K562 (cell line): ENCODE measurements around the gene PNPLA1. TPM values are rescaled to one million over a fixed set of nuclear protein-coding genes. Genes with fewer than 3 reads are reported as not detected.
A peak's percentile ranks its signal among the peaks of the same experiment; 100 is the strongest.

Source experiments
- ATAC-seq: fragments of 200-7000 bp; cut with Tn5 transposase; 3 replicates; pipeline ENCODE4 v1.9.1; 2020; ENCODE audit warnings: moderate library complexity
- BruUV-seq: library from RNA; stranded (reverse); fragments of 400-500 nt; replicated peaks from 2 replicates; lab custom pipeline; 2021; lab: Mats Ljungman, UMichigan
- CTCF ChIA-PET: fragments of 300-600 bp; formaldehyde crosslinking; extraction: SDS; loops from one replicate; lab custom pipeline; 2021; ENCODE audit warnings: low intra/inter-chr PET ratio; lab: Yijun Ruan, JAX
- POLR2A ChIA-PET: fragments of 300-600, 350-650 bp; sonication (Branson Sonifier 250); formaldehyde crosslinking; extraction: SDS; loops from one replicate; lab custom pipeline; 2021; ENCODE audit warnings: antibody characterized with exemption, inconsistent platforms; lab: Yijun Ruan, JAX
- DNase-seq, 4 experiments: peaks; one replicate each; pipeline versions ENCODE4 v3.0.0 to v3.0.0-alpha.2; 2011 to 2018; ENCODE audit warnings: low spot score in 3 of 4, mixed read lengths in 3 of 4; ENCODE audit errors: extremely low read depth in 1 of 4
- FAIRE-seq: peaks from 2 replicates; lab custom pipeline; 2011; peaks lifted over from hg19 to GRCh38; lab: Jason Lieb, UNC
- H2AFZ ChIP-seq: 2 replicates; pipeline ENCODE4 v1.6.0; 2011; ENCODE audit warnings: low read depth, low read length, control low read depth, inconsistent platforms
- H3K27ac ChIP-seq: fragments of 200-600 bp; 3 replicates; pipeline ENCODE4 v1.8.0; 2011; ENCODE audit warnings: low read depth, mild to moderate bottlenecking, control low read depth, inconsistent platforms, low read length, moderate library complexity, mixed read lengths; ENCODE audit errors: extremely low read depth
- H3K27me3 ChIP-seq, 2 experiments: fragments of 300-600 bp in 1 of 2; 2 replicates in 1 of 2; 3 replicates in 1 of 2; pipeline versions ENCODE4 v1.6.0 to v1.8.0; 2011; ENCODE audit warnings: inconsistent platforms in 2 of 2, low read length in 2 of 2, mild to moderate bottlenecking in 1 of 2, mixed read lengths in 1 of 2, moderate library complexity in 1 of 2; ENCODE audit not compliant: control insufficient read depth in 2 of 2, insufficient read depth in 2 of 2
- H3K36me3 ChIP-seq: fragments of 300-600 bp; 3 replicates; pipeline ENCODE4 v1.8.0; 2011; ENCODE audit warnings: mild to moderate bottlenecking, low read length, inconsistent platforms; ENCODE audit not compliant: control insufficient read depth, insufficient read depth
- H3K4me1 ChIP-seq, 2 experiments: fragments of 200-600 bp in 1 of 2; replicated peaks in 1 of 2; 2 replicates in 1 of 2; 3 replicates in 1 of 2; pipeline versions ENCODE4 v1.5.1 to v1.8.0; 2011; ENCODE audit warnings: inconsistent platforms in 2 of 2, low read length in 2 of 2, mild to moderate bottlenecking in 1 of 2, mixed read lengths in 1 of 2, moderate library complexity in 1 of 2; ENCODE audit not compliant: control insufficient read depth in 2 of 2, insufficient read depth in 2 of 2
- H3K4me2 ChIP-seq: 2 replicates; pipeline ENCODE4 v1.6.1; 2011; ENCODE audit warnings: low read length, control low read depth, inconsistent platforms, mixed read lengths; ENCODE audit not compliant: insufficient read depth
- H3K4me3 ChIP-seq: fragments of 200-600 bp; sonication (generic), shearing (Covaris generic); 2 replicates; pipeline ENCODE4 v1.5.1; 2016; ENCODE audit warnings: control low read depth, inconsistent platforms
- H3K79me2 ChIP-seq: fragments of 200-600 bp; 3 replicates; pipeline ENCODE4 v1.8.0; 2011; ENCODE audit warnings: low read length, inconsistent platforms; ENCODE audit not compliant: control insufficient read depth, insufficient read depth
- H3K9ac ChIP-seq, 2 experiments: 2 replicates each; pipeline versions ENCODE4 v1.6.0 to v1.6.1; 2011; ENCODE audit warnings: low read depth in 2 of 2, low read length in 2 of 2, control low read depth in 1 of 2, inconsistent platforms in 1 of 2, mild to moderate bottlenecking in 1 of 2, mixed read lengths in 1 of 2; ENCODE audit not compliant: insufficient read depth in 1 of 2
- H3K9me1 ChIP-seq: one replicate; pipeline ENCODE4 v1.6.0; 2011; ENCODE audit warnings: inconsistent platforms, mild to moderate bottlenecking, low read length, moderate library complexity; ENCODE audit not compliant: control insufficient read depth, insufficient read depth
- H3K9me3 ChIP-seq: replicated peaks from 2 replicates; pipeline ENCODE4 v1.5.1; 2011; ENCODE audit warnings: low read depth, low read length, inconsistent platforms; ENCODE audit not compliant: control insufficient read depth, insufficient read depth
- H4K20me1 ChIP-seq: replicated peaks from 2 replicates; pipeline ENCODE4 v1.6.1; 2011; ENCODE audit warnings: low read length, inconsistent platforms, mixed read lengths; ENCODE audit not compliant: control insufficient read depth, insufficient read depth
- HMG20B ChIP-seq: fragments of 250-450 bp; sonication (Bioruptor Pico); IDR thresholded peaks from 2 replicates; pipeline ENCODE4 v1.5.0; 2021; ENCODE audit warnings: mild to moderate bottlenecking
- JUN ChIP-seq, 2 experiments: sonication (generic) in 1 of 2; formaldehyde crosslinking in 1 of 2; IDR thresholded peaks; 2 replicates each; pipeline versions ENCODE4 v1.6.1 to v1.8.0; 2012 to 2022; ENCODE audit warnings: borderline replicate concordance in 2 of 2, mild to moderate bottlenecking in 2 of 2, improper control_type of control experiment in 1 of 2, low read depth in 1 of 2, low read length in 1 of 2, missing genetic modification reagents in 1 of 2
- NCOA2 ChIP-seq, 2 experiments: fragments of 450-650 bp; IDR thresholded peaks; 2 replicates each; pipeline ENCODE4 v1.6.1; 2018; ENCODE audit warnings: mild to moderate bottlenecking in 2 of 2, moderate library complexity in 1 of 2; ENCODE audit not compliant: partially characterized antibody in 2 of 2
- NFXL1 ChIP-seq: fragments of 450-650 bp; formaldehyde crosslinking; IDR thresholded peaks from 2 replicates; pipeline ENCODE4 v1.4.0; 2021; ENCODE audit warnings: mild to moderate bottlenecking
- TCF3 ChIP-seq: sonication (generic); formaldehyde crosslinking; IDR thresholded peaks from 2 replicates; pipeline ENCODE4 v1.4.0; 2020; ENCODE audit warnings: mild to moderate bottlenecking, missing genetic modification reagents
- TEAD2 ChIP-seq: fragments of 450-650 bp; IDR thresholded peaks from 2 replicates; pipeline ENCODE4 v1.6.1; 2016; ENCODE audit warnings: missing genetic modification characterization, control low read depth, missing compliant biosample characterization
- THRB ChIP-seq: fragments of 450-650 bp; formaldehyde crosslinking; conservative IDR thresholded peaks from 2 replicates; pipeline ENCODE4 v1.4.0; 2022; ENCODE audit warnings: mild to moderate bottlenecking, missing genetic modification characterization
- ZNF318 ChIP-seq, 2 experiments: fragments of 450-650 bp; IDR thresholded peaks; 2 replicates each; pipeline ENCODE4 v1.6.1; 2016; ENCODE audit warnings: mild to moderate bottlenecking in 2 of 2, borderline replicate concordance in 1 of 2, low read depth in 1 of 2, moderate library complexity in 1 of 2
- ZNF695 ChIP-seq: fragments of 450-650 bp; formaldehyde crosslinking; IDR thresholded peaks from 2 replicates; pipeline ENCODE4 v1.4.0; 2020; ENCODE audit warnings: mild to moderate bottlenecking, moderate library complexity
- ZNF778 ChIP-seq: fragments of 450-650 bp; formaldehyde crosslinking; IDR thresholded peaks from 2 replicates; pipeline ENCODE4 v1.4.0; 2020; ENCODE audit warnings: mild to moderate bottlenecking, moderate library complexity
- WGBS: fragments of 100-300 bp; shearing (Covaris generic); methylation state at CpG from one replicate; pipeline ENCODE4 v1.1.6; 2016; ENCODE audit warnings: low coverage, mixed read lengths; ENCODE audit not compliant: insufficient coverage; ENCODE audit errors: missing lambda C conversion rate; 5-methylcytosine and 5-hydroxymethylcytosine counted together
- in situ Hi-C: fragments of 300-500 bp; cut with MboI; formaldehyde crosslinking; loops from 4 replicates; pipeline ENCODE4 v1.15.0; 2018; ENCODE audit warnings: inconsistent platforms, mixed read lengths
- intact Hi-C: fragments of 100-400 bp; cut with micrococcal nuclease; formaldehyde crosslinking; loops from 2 replicates; pipeline ENCODE4 v1.14.2; 2022
- polyA plus RNA-seq, 8 experiments: library from polyadenylated mRNA; depleted of rRNA in 4 of 8; stranded (reverse) in 5 of 8; unstranded in 3 of 8; fragments of >200 nt; fragmentation: Nextera tagmentation in 2 of 8; fragmentation: Illumina TruSeq in 1 of 8; extraction: Ambion mirVana in 2 of 8; extraction: Trizol in 1 of 8; gene quantifications; 2 replicates each; pipeline versions ENCODE4 v1.2.1 to v1.2.3, GENCODE V29; 2011 to 2014; ENCODE audit warnings: inconsistent platforms in 1 of 8, missing spikeins in 1 of 8
- total RNA-seq, 7 experiments: library from RNA; depleted of rRNA in 6 of 7; stranded (reverse); fragments of >200 nt in 6 of 7; fragmentation: Illumina TruSeq in 2 of 7; extraction: Trizol in 2 of 7; gene quantifications; 2 replicates each; pipeline versions ENCODE4 v1.2.1 to v1.2.3, GENCODE V29; 2011 to 2021; ENCODE audit warnings: low replicate concordance in 1 of 7

PNPLA1 gene
- total and polyA plus RNA-seq, 9 of the 15 experiments (the other 6 are each of a cell fraction or from before 2014, with no cell fraction given), result 0.04 to 0.27 (median 0.13) TPM; not detected in 2

- Histone ChIP-seq H3K9me1 (no peaks in the 10 kb centered on the region), H3K27ac (no peak overlapping the region), H3K36me3 (no peaks in the 10 kb centered on the region), H3K4me2 (no peak overlapping the region), H2AFZ (no peak overlapping the region), H3K9me3 (no peaks in the 10 kb centered on the region), H3K9ac (no peak overlapping the region), H3K4me1 (no peaks in the 10 kb centered on the region), H4K20me1 (peaks cover 6% of the 10 kb centered on the region; the same call in 1 of the 2 replicates), H3K79me2 (no peaks in the 10 kb centered on the region), H3K4me3 (no peak overlapping the region), H3K27me3 (peaks cover 35 to 57% of the 10 kb centered on the region in 2 experiments)
- in situ Hi-C loops, result no loop called here
- no TSS peak for BruUV-seq
- 26% methylated on average over 13 of the region's 13 CpGs for WGBS
- DNase-seq, result peak; percentile 85 to 97 (median 88)
- ChIA-PET CTCF (interaction anchor here (0.7 to 3.0 kb wide), 6 partner anchors 32 to 378 kb away, joined by 3 to 45 read pairs (median 3); no protein-coding TSS in a partner anchor), POLR2A (interaction anchor here (0.9 to 1.0 kb wide), 3 partner anchors 15 to 31 kb away, joined by 3 to 5 read pairs (median 5); no protein-coding TSS in a partner anchor)
- ATAC-seq, result peak; percentile 98
- peak; percentile 99 for FAIRE-seq
- intact Hi-C loops, result loop anchor here (1.0 to 2.0 kb wide), 3 partner anchors 16 to 275 kb away; partner anchors contain the start of gene MAPK14
- TF ChIP-seq ZNF695 (CRISPR knock-in tag) (no peak), NFXL1 (CRISPR knock-in tag) (no peak), ZNF778 (CRISPR knock-in tag) (no peak), TCF3 (CRISPR knock-in tag) (no peak), ZNF318 (IDR thresholded peaks at IDR 0.05; ENCODE audit: borderline replicate concordance in 1 of 2, low read depth in 1 of 2) (no peak), THRB (CRISPR knock-in tag) (no peak), JUN (IDR thresholded peaks at IDR 0.05; ENCODE audit: borderline replicate concordance, low read depth, low read length) (peak; percentile 30; the same call in 1 of the 2 replicates), JUN (CRISPR knock-in tag; IDR thresholded peaks at IDR 0.05; ENCODE audit: borderline replicate concordance) (no peak), TEAD2 (tag) (no peak), HMG20B (CRISPR knock-in tag) (no peak), NCOA2 (IDR thresholded peaks at IDR 0.05; ENCODE audit: partially characterized antibody in 2 of 2) (no peak)
These were observed 32.5 kb downstream of the PNPLA1 start for GRCh38 chr6:36302227-36302976.
